H9 (cell line): ENCODE data around the gene UNC45A. TPM values are rescaled to one million over a fixed set of nuclear protein-coding genes. Genes with fewer than 3 reads are reported as not detected.

Experiments used
- DNase-seq: peaks from one replicate; pipeline ENCODE4 v3.0.0-alpha.2; 2017
- H2AFZ ChIP-seq: one replicate; pipeline ENCODE4 v1.6.1; 2013; ENCODE audit warnings: mild to moderate bottlenecking, low read length, control low read depth, moderate library complexity
- H2AK5ac ChIP-seq: 2 replicates; pipeline ENCODE4 v1.6.1; 2013; ENCODE audit warnings: low read length, control low read depth, mixed read lengths; ENCODE audit not compliant: insufficient read length
- H2BK120ac ChIP-seq: one replicate; pipeline ENCODE4 v1.6.1; 2013; ENCODE audit warnings: low read depth, mild to moderate bottlenecking, low read length, control low read depth, inconsistent platforms; ENCODE audit not compliant: poor library complexity, severe bottlenecking
- H2BK12ac ChIP-seq: 2 replicates; pipeline ENCODE4 v1.6.1; 2013; ENCODE audit warnings: low read length, control low read depth, mixed read lengths, low read depth; ENCODE audit not compliant: insufficient read length
- H2BK15ac ChIP-seq: 2 replicates; pipeline ENCODE4 v1.6.1; 2013; ENCODE audit warnings: low read depth, low read length, control low read depth
- H2BK20ac ChIP-seq: one replicate; pipeline ENCODE4 v1.6.1; 2013; ENCODE audit warnings: low read depth, mild to moderate bottlenecking, low read length, control low read depth, inconsistent platforms; ENCODE audit not compliant: poor library complexity, severe bottlenecking
- H2BK5ac ChIP-seq: 2 replicates; pipeline ENCODE4 v1.6.1; 2013; ENCODE audit warnings: low read length, control low read depth, mixed read lengths; ENCODE audit not compliant: insufficient read length
- H3K14ac ChIP-seq: 2 replicates; pipeline ENCODE4 v1.6.1; 2013; ENCODE audit warnings: low read length, control low read depth; ENCODE audit not compliant: insufficient read depth
- H3K18ac ChIP-seq: 2 replicates; pipeline ENCODE4 v1.6.1; 2013; ENCODE audit warnings: low read depth, mild to moderate bottlenecking, mixed read lengths, low read length, control low read depth; ENCODE audit not compliant: insufficient read length
- H3K23ac ChIP-seq: 2 replicates; pipeline ENCODE4 v1.6.1; 2013; ENCODE audit warnings: low read length, control low read depth, mixed read lengths, low read depth; ENCODE audit not compliant: insufficient read length
- H3K23me2 ChIP-seq: 2 replicates; pipeline ENCODE4 v1.6.1; 2013; ENCODE audit warnings: low read depth, mild to moderate bottlenecking, mixed read lengths, low read length, control low read depth; ENCODE audit not compliant: insufficient read length, poor library complexity, severe bottlenecking
- H3K27ac ChIP-seq: 2 replicates; pipeline ENCODE4 v1.5.1; 2013; ENCODE audit warnings: low read length, control low read depth, mixed read lengths, low read depth; ENCODE audit not compliant: insufficient read length
- H3K27me3 ChIP-seq: 2 replicates; pipeline ENCODE4 v1.6.1; 2013; ENCODE audit warnings: low read length, control low read depth, inconsistent platforms; ENCODE audit not compliant: insufficient read depth
- H3K4ac ChIP-seq: 2 replicates; pipeline ENCODE4 v1.6.1; 2013; ENCODE audit warnings: low read depth, mild to moderate bottlenecking, control low read depth, inconsistent platforms, low read length, moderate library complexity
- H3K4me1 ChIP-seq: 2 replicates; pipeline ENCODE4 v1.6.1; 2013; ENCODE audit warnings: low read length, control low read depth, inconsistent platforms; ENCODE audit not compliant: insufficient read depth
- H3K4me2 ChIP-seq: 2 replicates; pipeline ENCODE4 v1.6.1; 2013; ENCODE audit warnings: low read length, control low read depth, mixed read lengths; ENCODE audit not compliant: insufficient read length, insufficient read depth
- H3K56ac ChIP-seq: 2 replicates; pipeline ENCODE4 v1.6.1; 2013; ENCODE audit warnings: low read depth, mild to moderate bottlenecking, mixed read lengths, low read length, control low read depth; ENCODE audit not compliant: insufficient read length
- H3K79me1 ChIP-seq: 2 replicates; pipeline ENCODE4 v1.6.1; 2013; ENCODE audit warnings: low read depth, mild to moderate bottlenecking, moderate library complexity, low read length, control low read depth, inconsistent platforms; ENCODE audit not compliant: insufficient read depth, poor library complexity, severe bottlenecking
- H3K79me2 ChIP-seq: 2 replicates; pipeline ENCODE4 v1.6.1; 2013; ENCODE audit warnings: low read length, control low read depth, inconsistent platforms; ENCODE audit not compliant: insufficient read depth
- H3K9ac ChIP-seq: 2 replicates; pipeline ENCODE4 v1.6.1; 2013; ENCODE audit warnings: low read length, control low read depth, mixed read lengths; ENCODE audit not compliant: insufficient read length; ENCODE audit errors: extremely low read depth
- H3K9me3 ChIP-seq: one replicate; pipeline ENCODE4 v1.6.1; 2013; ENCODE audit warnings: low read depth, low read length, inconsistent platforms; ENCODE audit not compliant: control insufficient read depth
- H3T11ph ChIP-seq: one replicate; pipeline ENCODE4 v1.6.1; 2013; ENCODE audit warnings: mild to moderate bottlenecking, low read length, control low read depth, inconsistent platforms
- H4K20me1 ChIP-seq: one replicate; pipeline ENCODE4 v1.6.1; 2013; ENCODE audit not compliant: control insufficient read depth, insufficient read length, insufficient read depth
- H4K5ac ChIP-seq: 2 replicates; pipeline ENCODE4 v1.6.1; 2013; ENCODE audit warnings: low read depth, mild to moderate bottlenecking, mixed read lengths, low read length, control low read depth; ENCODE audit not compliant: insufficient read length
- H4K8ac ChIP-seq: replicated peaks from 2 replicates; pipeline ENCODE4 v1.6.1; 2013; ENCODE audit warnings: low read length, control low read depth, mixed read lengths, low read depth; ENCODE audit not compliant: insufficient read length
- H4K91ac ChIP-seq: 2 replicates; pipeline ENCODE4 v1.6.1; 2013; ENCODE audit warnings: low read depth, mild to moderate bottlenecking, moderate library complexity, mixed read lengths, low read length, control low read depth; ENCODE audit not compliant: insufficient read length
- H3K27ac Mint-ChIP-seq, 3 experiments: 2 replicates in 2 of 3; 3 replicates in 1 of 3; pipeline ENCODE4 v1.8.0; 2020 to 2021; ENCODE audit warnings: mixed read lengths in 3 of 3, mild to moderate bottlenecking in 1 of 3, moderate library complexity in 1 of 3
- H3K27me3 Mint-ChIP-seq: 2 replicates; pipeline ENCODE4 v1.8.0; 2021; ENCODE audit warnings: low read depth, mild to moderate bottlenecking, moderate library complexity, mixed read lengths
- H3K36me3 Mint-ChIP-seq, 3 experiments: 2 replicates in 2 of 3; 3 replicates in 1 of 3; pipeline ENCODE4 v1.8.0; 2020 to 2021; ENCODE audit warnings: low read depth in 3 of 3, mixed read lengths in 3 of 3; ENCODE audit not compliant: insufficient read depth in 1 of 3
- H3K4me1 Mint-ChIP-seq, 2 experiments: 2 replicates each; pipeline ENCODE4 v1.8.0; 2020; ENCODE audit warnings: mixed read lengths in 2 of 2
- H3K4me3 Mint-ChIP-seq, 2 experiments: 2 replicates in 1 of 2; 3 replicates in 1 of 2; pipeline ENCODE4 v1.8.0; 2020 to 2021; ENCODE audit warnings: mild to moderate bottlenecking in 2 of 2, mixed read lengths in 2 of 2, moderate library complexity in 1 of 2
- H3K9me3 Mint-ChIP-seq, 2 experiments: 2 replicates in 1 of 2; 3 replicates in 1 of 2; pipeline ENCODE4 v1.8.0; 2020; ENCODE audit warnings: mild to moderate bottlenecking in 2 of 2, mixed read lengths in 2 of 2, moderate library complexity in 1 of 2
- CTCF ChIP-seq: fragments of 200-600 bp; sonication (generic); conservative IDR thresholded peaks from 3 replicates; pipeline ENCODE4 v1.8.0; 2021; ENCODE audit warnings: antibody characterized with exemption, mild to moderate bottlenecking
- WGBS: extraction: QIAGEN DNeasy Blood & Tissue Kit; methylation state at CpG from one replicate; pipeline ENCODE4 v1.1.7; 2013; ENCODE audit warnings: missing lambda C conversion rate, low lambda C conversion rate, mixed read lengths; ENCODE audit not compliant: insufficient read length; ENCODE audit errors: extremely low coverage; 5-methylcytosine and 5-hydroxymethylcytosine counted together
- total RNA-seq: library from RNA; stranded (reverse); gene quantifications from 2 replicates; pipeline ENCODE4 v1.2.1, GENCODE V29; 2021

Gene UNC45A
- total RNA-seq, 1 experiment from 2014 or later, result 84.6 TPM

DNA sequence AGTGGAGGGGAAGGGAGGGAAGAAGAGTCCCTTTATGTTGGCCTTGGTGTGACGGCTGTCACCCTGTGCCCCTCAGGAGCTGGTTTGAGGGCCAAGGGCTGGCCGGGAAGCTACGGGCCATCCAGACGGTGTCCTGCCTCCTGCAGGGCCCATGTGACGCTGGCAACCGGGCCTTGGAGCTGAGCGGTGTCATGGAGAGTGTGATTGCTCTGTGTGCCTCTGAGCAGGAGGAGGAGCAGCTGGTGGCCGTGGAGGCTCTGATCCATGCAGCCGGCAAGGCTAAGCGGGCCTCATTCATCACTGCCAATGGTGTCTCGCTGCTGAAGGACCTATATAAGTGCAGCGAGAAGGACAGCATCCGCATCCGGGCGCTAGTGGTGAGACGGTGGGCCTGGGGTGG, 11.5 kb downstream of the UNC45A start:
- Mint-ChIP-seq H3K4me3 (no peak overlapping the region), H3K27me3 (no peaks in the 10 kb centered on the region), H3K27ac (no peak overlapping the region), H3K36me3 (peaks cover 39 to 87% (median 68%) of the 10 kb centered on the region in 3 experiments; a peak in 6 of 7 replicates), H3K9me3 (no peaks in the 10 kb centered on the region), H3K4me1 (no peaks in the 10 kb centered on the region)
- H3K79me1 ChIP-seq, result no peaks in the 10 kb centered on the region
- H4K5ac ChIP-seq, result no peak overlapping the region
- H4K8ac ChIP-seq, result no peak overlapping the region
- H4K91ac ChIP-seq, result no peak overlapping the region
- H2BK12ac ChIP-seq, result no peak overlapping the region
- no peak overlapping the region for H3K27ac ChIP-seq
- no peak overlapping the region for H2BK5ac ChIP-seq
- no peak overlapping the region for H3K23ac ChIP-seq
- H2BK120ac ChIP-seq, result no peak overlapping the region
- H2AFZ ChIP-seq, result no peak overlapping the region
- H3K56ac ChIP-seq, result no peak overlapping the region
- H3K4ac ChIP-seq, result no peak overlapping the region
- no peak overlapping the region for H3K4me2 ChIP-seq
- no peak for TF ChIP-seq CTCF
- H4K20me1 ChIP-seq, result no peaks in the 10 kb centered on the region
- no peak overlapping the region for H2AK5ac ChIP-seq
- no peaks in the 10 kb centered on the region for H3K27me3 ChIP-seq
- H3K18ac ChIP-seq, result no peak overlapping the region
- H2BK20ac ChIP-seq, result no peak overlapping the region
- H3K9me3 ChIP-seq, result no peaks in the 10 kb centered on the region
- no peaks in the 10 kb centered on the region for H3K79me2 ChIP-seq
- no peaks in the 10 kb centered on the region for H3K4me1 ChIP-seq
- WGBS, result no CpG with 5 or more reads among the region's 16 CpGs
- no peak overlapping the region for H3K14ac ChIP-seq
- H3K23me2 ChIP-seq, result peaks cover 3% of the 10 kb centered on the region
- no peak overlapping the region for H3T11ph ChIP-seq
- H3K9ac ChIP-seq, result no peak overlapping the region
- no peak for DNase-seq
- H2BK15ac ChIP-seq, result no peak overlapping the region
